Memory B cell (primary cell): ENCODE measurements around the gene SRGAP2C.
"Not testable (repeated sequence)": the region's sequence is repeated elsewhere in the genome, so short reads cannot be mapped to it uniquely, and the experiment has no call there.

Experiments
- ATAC-seq: fragments of 150-1000 bp; cut with Tn5 transposase; 2 replicates; pipeline ENCODE4 v1.10.0; 2021; ENCODE audit warnings: low read depth, mild to moderate bottlenecking, moderate library complexity
- DNase-seq, 2 donors: peaks; one replicate each; pipeline ENCODE4 v3.0.0; 2022; ENCODE audit warnings: low spot score in 2 of 2
- H3K27ac Mint-ChIP-seq: one replicate; pipeline ENCODE4 v1.8.0; 2022; ENCODE audit warnings: mild to moderate bottlenecking, moderate library complexity, mixed read lengths
- H3K27me3 Mint-ChIP-seq: one replicate; pipeline ENCODE4 v1.8.0; 2022; ENCODE audit warnings: mixed read lengths
- H3K36me3 Mint-ChIP-seq: one replicate; pipeline ENCODE4 v1.8.0; 2022; ENCODE audit warnings: mild to moderate bottlenecking, mixed read lengths
- H3K4me1 Mint-ChIP-seq: one replicate; pipeline ENCODE4 v1.8.0; 2022; ENCODE audit warnings: mixed read lengths
- H3K4me3 Mint-ChIP-seq: one replicate; pipeline ENCODE4 v1.8.0; 2022; ENCODE audit warnings: mild to moderate bottlenecking, moderate library complexity, mixed read lengths
- H3K9me3 Mint-ChIP-seq: one replicate; pipeline ENCODE4 v1.8.0; 2022; ENCODE audit warnings: mixed read lengths

SRGAP2C gene

DNA sequence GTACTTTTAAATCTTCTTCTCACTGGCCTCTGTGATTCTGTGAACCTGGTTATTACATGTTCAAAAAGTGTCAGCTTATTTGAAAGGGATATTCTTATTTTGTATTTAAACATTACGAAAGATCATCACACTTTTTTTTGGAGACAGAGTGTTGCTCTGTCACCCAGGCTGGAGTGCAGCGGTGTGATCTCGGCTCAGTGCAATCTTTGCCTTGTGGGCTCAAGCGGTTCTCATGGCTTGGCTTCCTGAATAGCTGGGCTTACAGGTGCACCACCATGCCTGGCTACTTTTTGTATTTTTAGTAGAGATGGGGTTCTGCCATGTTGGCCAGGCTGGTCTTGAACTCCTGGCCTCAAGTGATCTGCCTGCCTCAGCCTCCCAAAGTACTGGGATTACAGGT, 82.3 kb downstream of the SRGAP2C start:
- DNase-seq, H3K36me3 Mint-ChIP-seq, H3K27ac Mint-ChIP-seq, ATAC-seq, H3K4me3 Mint-ChIP-seq, H3K4me1 Mint-ChIP-seq, H3K27me3 Mint-ChIP-seq, H3K9me3 Mint-ChIP-seq: not testable (repeated sequence)

DNA sequence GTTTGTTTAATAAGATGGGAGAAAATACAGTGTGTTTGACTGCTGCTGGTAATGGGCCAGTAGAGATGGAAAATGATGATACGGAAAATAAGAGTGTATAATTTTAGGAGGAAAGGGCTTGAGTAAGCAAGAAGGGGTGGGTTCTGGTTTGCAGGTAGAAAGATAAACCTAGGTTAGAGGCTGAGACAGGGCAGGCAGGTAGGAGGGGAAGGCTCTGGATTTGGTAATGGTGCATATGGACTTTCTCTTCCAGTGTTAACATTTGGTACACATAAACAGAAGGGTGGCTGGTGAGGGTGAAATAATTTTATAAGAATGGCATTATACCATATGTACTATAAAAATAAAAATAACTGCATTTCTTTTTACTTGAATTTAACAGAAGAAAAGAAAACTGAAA, 84.5 kb downstream of the SRGAP2C start:
- H3K4me1 Mint-ChIP-seq, DNase-seq, H3K4me3 Mint-ChIP-seq, H3K36me3 Mint-ChIP-seq, H3K27me3 Mint-ChIP-seq, H3K9me3 Mint-ChIP-seq, ATAC-seq, H3K27ac Mint-ChIP-seq: not testable (repeated sequence)

- H3K36me3 Mint-ChIP-seq, H3K27me3 Mint-ChIP-seq, DNase-seq, H3K4me1 Mint-ChIP-seq, H3K9me3 Mint-ChIP-seq: not testable (repeated sequence)
- Mint-ChIP-seq H3K4me3 (peak overlapping the region; percentile 86), H3K27ac (peak overlapping the region; percentile 87)
- ATAC-seq: peak; percentile 23
Observed at GRCh38 chr1:121269973-121270372, 85.2 kb downstream of the SRGAP2C start.

DNA sequence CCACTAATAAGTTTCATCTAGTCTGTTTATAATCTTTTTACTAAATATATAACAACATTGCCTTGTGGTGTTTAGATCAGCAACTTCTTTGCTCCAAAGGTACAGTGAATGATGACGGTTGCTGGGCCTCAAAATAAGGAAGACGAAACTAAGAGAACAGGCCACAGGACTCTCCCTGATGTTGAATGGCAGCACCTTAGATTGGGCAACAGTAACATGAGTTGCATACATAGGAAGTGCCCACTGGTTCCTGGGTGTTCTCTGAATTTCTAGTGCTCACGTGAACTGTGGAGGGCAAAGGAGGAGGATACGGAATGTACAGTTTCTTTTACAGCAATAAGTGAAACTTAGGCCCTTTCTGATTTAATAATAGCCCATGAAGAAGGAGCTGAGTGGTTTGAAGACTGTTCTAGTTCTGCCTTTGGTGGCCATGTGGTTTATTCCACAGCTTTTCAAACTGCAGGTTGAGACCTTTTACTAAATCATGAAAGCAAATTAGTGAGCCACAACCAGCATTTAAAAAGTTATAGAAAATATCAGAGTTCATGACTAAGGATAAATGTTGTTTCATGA, 86.5 kb downstream of the SRGAP2C start:
- not testable (repeated sequence) for H3K36me3 Mint-ChIP-seq, H3K27ac Mint-ChIP-seq, DNase-seq, H3K9me3 Mint-ChIP-seq, H3K4me3 Mint-ChIP-seq, H3K4me1 Mint-ChIP-seq, H3K27me3 Mint-ChIP-seq
- peak; percentile 88 for ATAC-seq

GRCh38 chr1:121275435-121275834, 90.7 kb downstream of the SRGAP2C start:
- H3K27me3 Mint-ChIP-seq, ATAC-seq, H3K36me3 Mint-ChIP-seq, H3K9me3 Mint-ChIP-seq, H3K4me3 Mint-ChIP-seq, H3K27ac Mint-ChIP-seq, DNase-seq, H3K4me1 Mint-ChIP-seq: not testable (repeated sequence)

DNA sequence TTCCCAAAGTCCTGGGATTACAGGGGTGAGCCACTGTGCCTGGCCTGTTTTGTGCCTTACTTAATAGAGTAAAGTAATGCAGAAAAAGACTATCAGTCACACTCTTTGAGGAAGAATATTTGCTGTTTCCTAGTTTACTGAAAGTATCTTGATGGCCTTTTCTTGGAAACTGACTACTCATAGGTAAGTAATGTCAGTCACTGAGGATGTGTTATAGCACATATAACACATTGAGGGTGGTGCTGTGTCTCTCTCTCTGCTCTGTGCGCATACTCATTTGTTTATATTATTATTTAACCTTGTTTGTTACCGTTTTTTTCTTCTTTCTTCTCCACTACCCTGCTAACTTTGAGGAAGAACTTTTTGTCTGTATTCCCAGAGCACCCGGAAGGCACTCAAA, 93.4 kb downstream of the SRGAP2C start:
- not testable (repeated sequence) for H3K27me3 Mint-ChIP-seq, H3K4me3 Mint-ChIP-seq, DNase-seq, H3K9me3 Mint-ChIP-seq, ATAC-seq, H3K36me3 Mint-ChIP-seq, H3K4me1 Mint-ChIP-seq, H3K27ac Mint-ChIP-seq

GRCh38 chr1:121278777-121279547, 94.2 kb downstream of the SRGAP2C start:
- H3K36me3 Mint-ChIP-seq, H3K4me3 Mint-ChIP-seq, H3K27me3 Mint-ChIP-seq, H3K4me1 Mint-ChIP-seq, DNase-seq, ATAC-seq, H3K27ac Mint-ChIP-seq, H3K9me3 Mint-ChIP-seq: not testable (repeated sequence)

GRCh38 chr1:121279548-121279898, 94.7 kb downstream of the SRGAP2C start:
- not testable (repeated sequence) for H3K4me1 Mint-ChIP-seq, DNase-seq, H3K36me3 Mint-ChIP-seq, H3K4me3 Mint-ChIP-seq, H3K27me3 Mint-ChIP-seq, H3K27ac Mint-ChIP-seq, H3K9me3 Mint-ChIP-seq, ATAC-seq

DNA sequence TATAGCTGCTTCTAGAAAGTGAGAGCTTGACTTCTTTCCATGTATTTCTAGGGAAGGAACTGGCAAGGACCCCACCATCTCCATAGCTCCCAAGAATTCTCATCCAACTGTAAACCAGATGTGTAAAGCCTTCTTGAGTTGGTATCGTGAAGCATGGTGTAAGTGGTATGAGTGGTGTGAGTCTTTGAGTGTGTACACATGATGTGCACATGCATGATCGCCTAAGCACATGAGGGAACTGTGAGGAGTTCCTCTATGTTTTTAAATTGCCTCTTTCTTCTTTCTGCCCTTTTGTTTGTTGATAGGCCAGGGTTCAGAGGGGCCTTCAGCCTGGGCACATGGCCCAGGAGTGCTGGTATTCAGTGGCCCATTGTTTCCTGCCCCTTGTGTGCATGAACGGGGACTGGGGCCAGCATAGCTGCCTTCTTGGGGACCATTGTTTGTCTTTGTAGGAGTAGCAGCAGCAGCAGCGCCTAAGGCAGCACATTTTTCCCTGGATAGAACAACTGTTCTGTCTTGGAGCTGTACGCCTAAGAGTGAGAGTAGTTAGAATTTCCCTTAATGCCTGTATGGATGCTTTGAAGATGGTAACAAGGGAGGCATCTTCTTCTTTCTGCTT, 96.0 kb downstream of the SRGAP2C start:
- H3K27me3 Mint-ChIP-seq, H3K9me3 Mint-ChIP-seq, H3K4me1 Mint-ChIP-seq, DNase-seq, H3K36me3 Mint-ChIP-seq, H3K4me3 Mint-ChIP-seq, H3K27ac Mint-ChIP-seq: not testable (repeated sequence)
- peak; percentile 52 for ATAC-seq

GRCh38 chr1:121281480-121281879, 96.7 kb downstream of the SRGAP2C start:
- H3K36me3 Mint-ChIP-seq, H3K9me3 Mint-ChIP-seq, H3K4me3 Mint-ChIP-seq, ATAC-seq, DNase-seq, H3K27ac Mint-ChIP-seq, H3K27me3 Mint-ChIP-seq, H3K4me1 Mint-ChIP-seq: not testable (repeated sequence)

GRCh38 chr1:121283587-121284180, 98.9 kb downstream of the SRGAP2C start:
- ATAC-seq, H3K9me3 Mint-ChIP-seq, H3K4me3 Mint-ChIP-seq, H3K36me3 Mint-ChIP-seq, H3K27me3 Mint-ChIP-seq, H3K4me1 Mint-ChIP-seq, H3K27ac Mint-ChIP-seq, DNase-seq: not testable (repeated sequence)

DNA sequence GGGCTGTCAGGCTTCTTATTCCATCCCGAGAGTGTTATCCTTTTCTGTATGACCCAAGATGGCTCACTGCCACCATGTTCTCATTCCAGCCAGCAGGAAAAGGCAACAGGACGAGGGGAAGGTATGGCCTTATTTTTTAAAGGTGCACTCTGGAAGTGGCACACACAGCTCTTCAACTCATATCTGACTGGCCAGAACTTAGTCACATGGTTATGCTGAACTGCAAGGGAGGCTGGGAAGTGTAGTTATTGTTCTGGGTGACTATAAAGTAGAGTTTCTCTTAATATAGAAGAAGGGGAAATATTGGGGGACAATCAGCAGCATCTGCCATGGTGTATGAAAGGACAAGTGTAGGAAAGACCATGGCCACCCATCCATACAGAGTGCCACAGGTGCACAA, 107.8 kb downstream of the SRGAP2C start:
- not testable (repeated sequence) for H3K9me3 Mint-ChIP-seq, H3K27ac Mint-ChIP-seq, H3K4me1 Mint-ChIP-seq, H3K27me3 Mint-ChIP-seq, DNase-seq, H3K36me3 Mint-ChIP-seq, H3K4me3 Mint-ChIP-seq, ATAC-seq

GRCh38 chr1:121293263-121294204, 108.8 kb downstream of the SRGAP2C start:
- H3K27ac Mint-ChIP-seq, H3K36me3 Mint-ChIP-seq, H3K9me3 Mint-ChIP-seq, H3K27me3 Mint-ChIP-seq, ATAC-seq, DNase-seq, H3K4me1 Mint-ChIP-seq, H3K4me3 Mint-ChIP-seq: not testable (repeated sequence)

DNA sequence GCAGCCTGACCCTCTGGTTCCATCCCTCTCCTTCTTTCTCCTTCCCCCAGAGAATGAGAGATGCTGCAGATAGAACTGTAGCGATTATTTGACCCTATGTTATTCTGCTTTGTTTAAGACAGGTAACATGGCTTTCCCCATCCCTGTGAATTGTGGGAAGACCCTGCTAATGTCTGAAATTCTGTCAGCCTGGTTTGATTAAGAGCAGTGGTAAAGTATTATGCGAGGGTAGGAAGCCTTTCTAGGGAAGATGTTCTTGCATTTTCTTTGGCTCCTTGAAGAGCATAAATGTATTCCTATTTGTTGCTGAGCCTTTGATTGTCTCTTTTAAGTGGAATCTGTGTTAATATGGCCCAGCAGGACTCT, 109.4 kb downstream of the SRGAP2C start:
- not testable (repeated sequence) for H3K9me3 Mint-ChIP-seq, H3K36me3 Mint-ChIP-seq, ATAC-seq, DNase-seq, H3K4me3 Mint-ChIP-seq, H3K4me1 Mint-ChIP-seq, H3K27me3 Mint-ChIP-seq, H3K27ac Mint-ChIP-seq
